OCI-LY7 (cell line): ENCODE measurements around the gene ZNF160.

Experiments used
- CTCF ChIP-seq: fragments of 200-600 bp; sonication (generic); conservative IDR thresholded peaks from 2 replicates; pipeline ENCODE4 v1.5.1; 2014; ENCODE audit warnings: mild to moderate bottlenecking, antibody characterized with exemption, low read length, moderate library complexity, mixed read lengths
- EZH2phosphoT487 ChIP-seq: fragments of 200-600 bp; sonication (generic); IDR thresholded peaks from 2 replicates; pipeline ENCODE4 v1.6.1; 2018; ENCODE audit warnings: low read depth, borderline replicate concordance, mild to moderate bottlenecking, mixed run types, antibody characterized with exemption, low read length, moderate library complexity, mixed read lengths

GRCh38 chr19:53068834-53069233, 34.4 kb downstream of the ZNF160 start:
- TF ChIP-seq EZH2phosphoT487 (no peak), CTCF (no peak)
